Measurements from ENCODE around the gene NRN1L.

DNA sequence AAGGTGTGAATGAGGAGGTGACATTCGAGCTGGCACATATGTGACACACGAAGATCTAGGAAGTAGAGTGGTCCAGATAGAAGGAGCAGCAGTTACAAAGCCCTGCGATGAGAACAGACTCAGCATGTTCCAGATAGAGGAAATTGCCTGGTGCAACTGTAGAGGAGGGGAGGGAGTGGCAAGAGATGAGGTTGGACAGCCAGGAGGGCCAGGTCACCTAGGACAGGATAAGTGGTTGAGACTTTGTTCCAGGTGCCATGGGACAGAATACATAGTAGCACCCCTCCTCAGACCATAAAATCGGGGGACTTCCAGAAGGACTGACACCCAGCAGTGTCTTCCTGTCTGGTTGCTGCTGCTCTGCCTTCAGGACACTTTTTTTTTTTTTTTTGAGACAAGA, 26.2 kb upstream of the NRN1L start:
- TF ChIP-seq, protein P1, sequence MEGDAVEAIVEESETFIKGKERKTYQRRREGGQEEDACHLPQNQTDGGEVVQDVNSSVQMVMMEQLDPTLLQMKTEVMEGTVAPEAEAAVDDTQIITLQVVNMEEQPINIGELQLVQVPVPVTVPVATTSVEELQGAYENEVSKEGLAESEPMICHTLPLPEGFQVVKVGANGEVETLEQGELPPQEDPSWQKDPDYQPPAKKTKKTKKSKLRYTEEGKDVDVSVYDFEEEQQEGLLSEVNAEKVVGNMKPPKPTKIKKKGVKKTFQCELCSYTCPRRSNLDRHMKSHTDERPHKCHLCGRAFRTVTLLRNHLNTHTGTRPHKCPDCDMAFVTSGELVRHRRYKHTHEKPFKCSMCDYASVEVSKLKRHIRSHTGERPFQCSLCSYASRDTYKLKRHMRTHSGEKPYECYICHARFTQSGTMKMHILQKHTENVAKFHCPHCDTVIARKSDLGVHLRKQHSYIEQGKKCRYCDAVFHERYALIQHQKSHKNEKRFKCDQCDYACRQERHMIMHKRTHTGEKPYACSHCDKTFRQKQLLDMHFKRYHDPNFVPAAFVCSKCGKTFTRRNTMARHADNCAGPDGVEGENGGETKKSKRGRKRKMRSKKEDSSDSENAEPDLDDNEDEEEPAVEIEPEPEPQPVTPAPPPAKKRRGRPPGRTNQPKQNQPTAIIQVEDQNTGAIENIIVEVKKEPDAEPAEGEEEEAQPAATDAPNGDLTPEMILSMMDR (IDR thresholded peaks at IDR 0.05; ENCODE audit: borderline replicate concordance, extremely low read depth, low read length, poor library complexity, severe bottlenecking) = no peak
- no peak for TF ChIP-seq EZH2 (IDR thresholded peaks at IDR 0.05; ENCODE audit: borderline replicate concordance, low read depth, low read length, severe bottlenecking)
